Raji (cell line): Measurements from ENCODE around the gene PCBD1.

Source experiments
- POLR2A ChIP-seq: IDR thresholded peaks from 2 replicates; pipeline ENCODE4 v1.6.1; 2011; ENCODE audit warnings: low read depth, low read length, control low read depth; ENCODE audit not compliant: insufficient read depth

The PCBD1 gene

DNA sequence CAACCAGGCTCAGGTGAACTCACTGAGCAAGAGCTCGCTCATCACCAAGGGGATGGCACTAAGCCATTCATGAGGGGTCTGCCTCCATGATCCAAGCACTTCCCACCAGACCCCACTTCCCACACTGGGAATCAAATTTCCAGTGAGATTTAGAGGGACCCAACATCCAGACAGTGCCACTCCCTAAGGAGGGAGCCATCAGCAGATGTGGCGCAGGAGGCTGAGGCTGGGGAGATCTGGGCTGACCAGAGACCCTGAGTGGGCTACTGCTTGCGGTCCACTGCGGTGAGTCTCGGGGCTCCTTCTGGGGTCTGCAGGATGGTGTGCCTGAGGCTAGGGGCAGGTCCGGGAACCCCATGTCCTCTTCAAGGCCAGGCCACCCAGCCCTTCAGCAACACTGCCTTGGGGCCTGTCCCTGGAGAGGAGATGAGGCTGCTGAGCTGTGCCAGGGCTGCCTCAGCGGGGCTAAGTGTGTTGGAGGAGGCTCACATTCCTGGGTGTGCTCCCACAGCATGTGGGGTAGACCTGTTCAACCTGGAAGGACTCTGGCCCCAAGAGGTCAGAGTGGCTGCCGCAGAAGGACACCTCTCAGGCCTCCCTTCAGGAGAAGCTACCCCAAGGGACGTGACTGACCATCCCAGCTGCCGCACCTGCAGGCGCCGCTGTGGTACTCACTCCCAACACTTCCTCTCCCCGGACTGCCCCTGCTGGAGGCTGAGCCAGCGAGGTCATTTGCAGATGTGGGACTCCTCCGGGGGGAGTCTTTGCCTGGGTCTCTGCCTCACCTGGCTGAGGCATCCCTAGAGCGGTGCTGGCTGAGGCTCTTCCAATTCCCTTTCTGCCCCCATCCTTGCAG lies 22.3 kb upstream of the PCBD1 start:
- TF ChIP-seq POLR2A: no peak

DNA sequence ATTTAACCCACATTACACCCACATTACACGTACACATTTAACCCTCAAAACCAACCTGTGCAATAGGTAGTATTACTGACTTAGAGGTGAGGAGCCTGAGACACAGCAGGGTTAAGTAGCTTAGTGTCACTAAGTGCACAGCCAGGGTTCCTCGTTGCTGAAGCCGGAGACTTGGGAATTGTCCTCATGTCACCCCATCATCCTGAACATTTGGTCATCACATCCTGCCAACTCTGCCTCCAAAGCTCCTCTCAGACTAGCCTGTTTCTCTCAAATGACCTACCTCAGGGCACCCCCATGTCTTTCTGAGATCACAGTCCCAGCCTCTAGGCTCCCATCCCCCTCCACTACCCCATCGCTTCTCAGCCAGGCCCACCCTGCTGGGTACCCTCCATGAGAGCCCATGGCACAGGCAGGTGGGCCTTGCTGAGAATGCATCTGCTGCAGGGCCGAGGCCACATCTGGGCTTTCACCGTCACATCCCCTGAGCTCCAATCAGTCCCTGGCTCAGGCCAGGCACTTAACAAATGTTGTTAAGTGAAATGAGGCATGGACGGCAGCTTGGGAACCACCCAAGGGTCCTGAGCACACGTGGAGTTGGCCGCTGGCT lies 21.1 kb upstream of the PCBD1 start:
- TF ChIP-seq POLR2A: no peak

DNA sequence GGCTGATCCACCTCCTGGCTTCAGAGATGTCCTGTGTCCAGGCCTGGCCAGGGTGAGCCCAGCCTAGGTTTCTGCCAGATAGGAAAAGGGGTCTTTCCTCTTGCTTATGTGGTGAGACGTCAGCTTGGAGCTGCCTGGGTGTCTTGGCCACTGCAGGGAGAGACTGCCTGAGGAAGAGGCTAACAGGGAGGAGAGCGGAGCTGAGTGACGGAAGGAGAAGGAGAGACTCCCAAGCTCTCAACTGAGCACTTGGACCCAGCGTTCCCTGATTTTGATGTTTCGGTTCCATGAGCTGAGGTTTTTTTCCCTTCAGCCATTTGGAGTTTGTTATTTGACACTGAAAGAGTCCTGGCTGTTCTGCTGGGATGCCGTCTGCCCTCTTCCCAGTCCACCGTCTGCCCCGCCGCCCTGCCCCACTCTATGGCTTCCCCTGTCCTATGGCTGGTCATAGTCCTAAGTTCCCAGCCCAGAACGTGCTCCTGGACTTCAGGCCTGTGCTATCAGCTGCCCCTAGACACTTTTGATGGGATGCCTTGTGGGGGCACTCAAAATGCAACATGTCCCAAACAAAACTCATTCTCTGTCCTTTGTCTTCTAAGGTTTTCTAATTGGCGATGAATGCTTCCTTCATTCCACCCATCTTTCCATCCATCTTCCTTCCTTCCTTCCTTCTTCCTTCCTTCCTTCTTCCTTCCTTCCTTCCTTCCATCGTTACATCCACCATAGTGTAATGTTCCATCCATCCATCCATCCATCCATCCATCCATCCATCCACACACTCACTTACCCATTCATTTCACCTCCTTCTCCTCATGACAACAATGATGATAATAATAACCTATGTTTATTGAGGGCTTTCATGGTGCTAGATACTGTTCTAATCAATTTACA lies 20.3 kb upstream of the PCBD1 start:
- TF ChIP-seq POLR2A: no peak

DNA sequence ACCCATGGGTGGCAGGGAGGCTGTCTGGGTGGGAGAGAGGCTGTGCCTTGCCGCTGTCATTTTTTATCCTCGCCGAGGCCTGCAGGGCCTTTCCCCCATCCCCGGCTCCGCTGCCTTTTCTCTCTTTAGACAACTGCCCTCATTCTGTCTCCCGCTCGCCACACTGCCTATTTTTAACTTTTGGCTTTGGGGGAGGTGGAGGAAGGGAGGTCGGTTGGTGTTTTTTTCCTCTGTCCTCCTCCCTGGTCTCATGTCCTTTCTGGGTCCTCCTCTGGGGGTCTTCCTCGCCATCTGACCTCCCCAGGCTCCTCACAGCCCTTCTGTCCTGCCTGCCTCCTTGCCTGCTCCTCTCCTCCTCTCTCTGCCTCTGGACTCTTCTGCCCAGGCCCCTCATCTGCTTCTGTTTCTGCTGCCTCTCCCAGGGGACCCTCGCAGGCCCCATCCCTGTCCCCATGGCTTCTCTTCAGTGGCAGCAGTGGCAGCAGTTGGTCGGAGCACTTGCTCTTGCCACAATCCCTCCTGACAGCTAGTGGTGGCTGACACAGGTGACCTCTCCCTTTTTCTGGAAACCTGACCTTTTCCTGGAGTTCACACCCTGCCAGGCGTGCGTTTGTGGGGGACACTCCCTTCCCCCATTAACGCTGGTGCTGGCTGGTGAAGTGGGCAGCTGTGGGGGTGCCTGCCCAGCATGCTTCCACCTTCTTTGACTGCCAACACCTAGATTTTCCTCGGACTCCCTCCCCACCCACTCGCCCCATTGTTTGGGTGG lies 19.5 kb upstream of the PCBD1 start:
- TF ChIP-seq POLR2A: no peak

DNA sequence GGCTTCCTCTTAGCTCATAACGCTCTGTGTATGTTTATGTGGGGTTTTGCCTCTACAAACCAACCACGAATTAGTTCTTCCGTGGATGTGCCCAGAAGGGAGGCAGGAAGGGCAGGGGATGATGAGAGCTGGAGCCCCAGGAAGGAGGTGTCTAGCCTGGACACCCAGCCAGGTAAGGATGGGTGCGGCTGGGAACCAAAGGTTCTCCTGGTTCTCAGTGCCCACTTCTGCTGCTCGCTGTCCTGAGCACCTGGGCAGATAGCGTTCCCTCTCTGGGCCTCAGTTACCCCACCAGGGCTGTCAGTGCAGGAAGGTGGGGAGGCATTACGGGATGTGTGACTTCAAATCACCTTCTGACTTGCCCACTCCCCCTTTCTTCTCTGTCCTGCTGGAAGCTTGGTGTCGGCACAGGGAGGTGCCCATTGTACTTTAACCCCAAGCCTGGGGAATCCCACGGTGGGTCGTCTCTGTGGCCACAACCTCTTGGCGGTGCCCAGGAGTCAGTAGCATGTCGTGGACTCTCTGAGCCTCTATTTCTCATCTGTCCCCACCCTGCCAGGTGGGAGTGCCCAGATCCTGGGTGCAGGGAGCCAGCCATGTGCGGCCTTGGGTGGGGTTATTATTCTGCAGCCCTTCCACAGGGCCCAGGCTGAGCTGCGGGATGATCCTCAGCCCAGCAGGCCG lies 18.7 kb upstream of the PCBD1 start:
- TF ChIP-seq POLR2A: no peak

DNA sequence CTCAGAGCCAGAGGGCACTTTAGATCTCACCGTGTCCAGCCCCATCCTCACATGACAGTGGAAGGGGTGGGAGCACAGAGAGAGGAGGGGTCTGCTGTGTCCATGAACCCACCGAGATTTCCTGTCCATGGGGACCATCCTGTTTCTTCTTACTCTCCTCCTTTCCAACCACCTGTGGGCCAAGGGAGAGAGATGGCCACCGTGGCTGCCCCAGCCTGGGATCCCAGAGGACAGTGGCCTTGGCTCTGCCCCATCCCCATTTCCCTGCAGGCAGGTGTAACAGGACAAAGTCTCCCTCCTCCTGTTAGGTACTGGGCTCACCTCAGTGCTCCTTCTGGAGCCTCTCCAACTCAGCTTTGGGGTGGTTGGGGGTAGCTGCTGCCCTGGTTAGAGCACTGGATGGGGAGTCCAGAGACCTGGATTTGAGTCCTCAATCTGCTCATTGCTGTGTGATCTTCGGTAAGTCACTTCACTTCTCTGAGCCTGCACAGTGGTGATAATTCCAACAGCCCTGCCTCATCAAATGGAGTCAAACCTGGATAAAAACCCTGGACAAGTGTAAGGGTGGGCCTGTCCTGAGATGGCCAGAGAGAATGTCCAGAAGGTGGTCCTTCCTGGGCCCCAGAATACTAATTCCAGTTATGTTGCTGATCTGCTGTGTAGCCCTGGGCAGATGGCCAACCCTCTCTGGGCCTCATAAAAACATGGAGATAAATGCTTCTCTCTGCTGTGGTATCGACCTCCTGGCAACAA lies 17.8 kb upstream of the PCBD1 start:
- TF ChIP-seq POLR2A: no peak

DNA sequence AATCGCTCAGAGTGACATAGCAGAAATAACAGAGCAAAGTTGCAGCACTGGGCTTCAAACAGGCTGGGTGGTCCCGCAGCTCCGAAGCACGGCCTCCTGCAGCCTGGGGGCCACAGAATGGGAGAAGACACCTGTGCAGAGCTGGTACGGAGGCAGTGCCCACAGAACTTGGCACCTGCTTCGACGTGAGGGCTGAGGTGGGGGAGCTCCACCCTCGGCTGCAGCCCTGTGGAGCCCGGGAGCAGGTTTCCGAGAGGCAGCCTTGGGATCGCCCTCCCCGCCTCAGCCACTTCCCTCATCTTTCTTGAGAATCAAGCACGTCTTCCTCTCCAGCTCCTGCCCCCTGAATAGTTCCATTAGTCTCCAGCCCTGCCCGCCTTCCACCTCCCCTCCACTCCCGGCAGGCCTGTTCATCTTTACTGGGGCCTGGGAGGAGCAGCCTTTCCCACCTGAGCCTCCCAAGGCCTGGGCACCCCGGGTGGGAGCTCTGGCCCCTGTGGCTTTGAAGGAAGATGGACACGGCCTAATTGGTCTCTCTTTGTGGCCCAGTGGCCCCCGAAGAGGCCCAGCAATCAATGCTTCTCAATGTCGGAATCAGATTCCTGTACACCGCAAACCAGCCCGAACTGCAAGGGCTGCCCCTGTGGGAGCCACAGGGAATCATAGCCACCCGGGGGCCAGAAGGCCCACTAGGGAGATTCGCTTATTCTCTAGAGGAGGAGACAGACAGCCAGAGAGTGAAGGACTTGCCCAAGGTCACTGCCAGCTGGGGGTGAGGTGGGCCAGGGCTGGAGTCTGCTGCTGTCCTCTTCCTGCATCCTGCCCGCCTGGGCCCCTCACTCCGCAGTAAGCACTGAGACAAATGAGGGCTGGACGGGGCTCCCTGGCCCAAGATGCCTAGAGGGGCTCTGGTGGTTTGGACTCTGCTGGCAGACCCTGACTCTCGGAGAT lies 17.0 kb upstream of the PCBD1 start:
- no peak for TF ChIP-seq POLR2A

DNA sequence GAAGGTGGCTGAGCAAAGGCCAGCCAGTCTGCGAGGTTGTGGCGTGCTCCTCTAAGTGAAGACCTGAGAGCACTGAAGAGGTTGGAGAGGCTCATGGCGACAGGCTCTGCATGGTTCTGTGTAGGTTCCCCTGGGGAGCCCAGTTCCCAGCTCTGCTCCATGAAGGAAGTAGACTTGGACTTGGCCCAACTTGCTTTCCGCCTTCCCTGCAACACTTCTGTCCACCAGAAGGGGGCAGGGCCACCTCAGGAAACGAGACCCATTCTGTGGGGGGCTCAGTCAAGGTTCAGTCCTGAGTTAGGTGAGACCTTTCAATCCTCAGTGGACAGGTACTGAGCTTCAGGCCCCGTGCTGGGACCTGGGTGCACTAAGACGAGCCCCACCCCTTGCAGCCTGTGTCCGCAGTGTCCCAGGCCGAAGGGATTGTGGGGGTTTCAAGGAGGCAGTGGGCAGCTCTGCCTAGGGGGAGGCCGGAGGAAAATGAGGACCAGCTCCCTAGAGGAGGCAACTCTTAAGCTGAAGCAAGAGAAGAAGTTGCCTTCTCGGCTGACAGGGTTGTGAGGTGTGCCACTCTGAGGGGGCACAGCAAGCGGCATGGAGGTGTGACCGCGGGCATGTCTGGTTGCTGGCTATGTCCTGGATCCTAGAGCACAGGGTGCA lies 15.0 kb upstream of the PCBD1 start:
- no peak for TF ChIP-seq POLR2A

DNA sequence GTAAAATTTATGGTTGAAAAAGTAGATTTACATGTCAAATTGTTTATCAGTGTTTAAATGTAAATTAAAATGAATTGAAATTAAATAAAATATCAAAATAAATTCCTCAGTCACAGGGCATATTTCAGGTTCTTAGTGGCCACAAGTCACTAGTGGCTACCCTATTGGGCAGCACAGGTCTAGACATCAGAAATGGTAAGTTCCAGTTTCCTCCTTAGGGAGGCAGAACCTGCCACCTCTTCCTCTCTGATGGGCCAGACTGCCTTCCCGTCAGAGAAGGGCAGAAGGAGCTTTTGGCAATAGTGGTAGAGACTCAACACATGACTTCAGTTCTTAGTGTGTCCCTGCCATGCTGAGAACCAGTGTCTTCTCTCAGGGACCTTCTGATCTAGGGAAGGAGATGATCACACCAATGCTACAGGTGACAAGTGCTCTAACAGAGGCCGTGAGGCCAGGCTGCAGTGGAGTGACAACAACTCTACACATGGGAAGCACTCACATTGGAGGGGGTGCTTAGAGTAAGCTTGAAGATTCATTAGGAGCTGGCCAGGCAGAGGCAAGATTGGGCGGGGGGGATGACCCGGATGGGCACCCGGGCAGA lies 14.4 kb upstream of the PCBD1 start:
- no peak for TF ChIP-seq POLR2A

DNA sequence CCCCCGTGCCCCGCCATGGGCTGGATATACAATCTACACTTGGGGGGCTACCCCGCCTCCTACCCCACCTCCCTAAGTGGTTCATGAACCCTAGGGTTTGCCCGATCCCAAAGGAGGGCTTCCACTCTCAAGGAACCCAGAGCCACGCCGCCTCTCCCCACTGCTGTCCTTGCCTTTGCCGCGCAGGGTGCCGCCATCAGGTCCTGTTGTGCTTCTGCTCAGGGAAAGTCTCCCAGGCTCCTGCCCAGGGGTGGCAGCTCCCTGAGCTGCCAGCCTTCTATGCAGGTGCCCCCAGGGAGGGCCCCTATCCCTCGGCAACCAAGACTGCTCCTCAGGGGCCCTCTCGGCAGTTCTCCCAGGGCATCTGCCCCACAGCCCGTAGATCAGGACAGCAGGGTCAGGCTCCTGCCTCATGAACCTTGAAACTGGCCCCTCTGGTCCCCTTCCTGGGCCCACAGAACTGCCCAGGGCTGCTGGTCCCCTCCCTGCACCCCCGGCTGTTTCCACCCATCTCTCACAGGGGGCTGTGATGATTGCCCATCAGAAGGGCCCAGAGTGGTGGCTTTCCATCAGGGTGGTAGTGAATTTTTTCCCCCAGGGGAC lies 13.0 kb upstream of the PCBD1 start:
- TF ChIP-seq POLR2A: no peak

DNA sequence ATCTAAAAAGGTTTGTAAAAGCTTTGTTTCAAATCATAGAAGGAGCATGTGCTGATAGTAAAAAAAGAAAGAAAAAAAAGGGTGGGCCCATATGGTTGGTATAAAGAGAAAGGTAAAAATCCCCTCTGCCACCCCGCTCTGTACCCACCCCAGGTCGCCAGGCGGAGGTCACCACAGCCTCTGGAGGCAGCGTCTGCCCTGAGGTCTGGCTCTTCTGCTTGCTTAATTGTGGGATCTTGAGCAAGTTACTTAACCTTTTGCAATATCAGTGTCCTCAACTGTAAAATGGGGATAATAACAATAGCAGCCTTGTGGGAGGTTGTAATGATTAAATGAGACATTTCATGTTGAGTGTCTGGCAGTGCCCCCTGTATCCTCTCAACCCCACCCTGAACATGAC lies 10.7 kb upstream of the PCBD1 start:
- no peak for TF ChIP-seq POLR2A

DNA sequence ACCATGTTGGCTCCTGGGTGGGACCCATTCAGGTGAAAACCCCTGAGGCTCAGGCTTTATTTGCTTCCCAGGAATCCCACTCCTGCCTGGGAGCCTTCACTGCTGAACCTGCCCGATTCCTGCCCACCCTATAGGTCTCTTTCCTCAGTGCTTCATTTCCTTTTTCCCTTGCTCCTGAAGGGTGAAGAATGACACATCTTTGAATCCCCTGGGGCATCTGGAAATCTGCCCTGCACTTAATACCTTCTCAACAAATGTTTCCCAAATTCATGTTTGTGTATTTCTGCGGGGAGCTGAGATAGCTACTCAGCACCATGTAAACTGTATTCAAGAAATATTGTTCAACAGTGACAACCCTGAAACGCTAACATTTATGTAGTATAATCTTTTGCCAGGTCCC lies 10.3 kb upstream of the PCBD1 start:
- TF ChIP-seq POLR2A: no peak

DNA sequence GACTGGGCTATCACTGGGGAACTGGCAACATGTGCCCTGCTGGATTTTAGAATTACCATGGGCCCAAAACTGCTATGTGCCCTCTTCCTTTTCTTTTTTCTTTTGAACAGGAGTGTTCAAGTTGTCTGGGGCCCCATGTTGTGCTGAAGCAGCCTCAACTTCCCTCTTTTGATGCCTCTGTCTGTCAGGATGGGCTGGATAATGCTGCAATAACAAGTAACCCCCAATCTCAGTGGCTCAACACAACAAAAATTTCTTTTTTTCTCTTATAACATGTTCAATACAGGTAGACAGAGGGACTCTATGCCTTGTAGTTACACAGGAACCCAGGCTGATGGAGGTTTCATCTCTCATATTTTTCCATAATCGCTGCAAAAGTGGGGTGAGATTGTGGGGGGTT lies 8.2 kb upstream of the PCBD1 start:
- TF ChIP-seq POLR2A: no peak
